ENCODE results near the gene SPAG17.

The SPAG17 gene

GRCh38 chr1:118185084-118185832 lies at the start of gene SPAG17:
Gene SPAG17, minus strand, starts transcription at chr1:118185228. Its CDS starts 71 bp downstream, at chr1:118185157.
- no peak for DNase-seq (ENCODE audit: low read depth in 2 of 2)

DNA sequence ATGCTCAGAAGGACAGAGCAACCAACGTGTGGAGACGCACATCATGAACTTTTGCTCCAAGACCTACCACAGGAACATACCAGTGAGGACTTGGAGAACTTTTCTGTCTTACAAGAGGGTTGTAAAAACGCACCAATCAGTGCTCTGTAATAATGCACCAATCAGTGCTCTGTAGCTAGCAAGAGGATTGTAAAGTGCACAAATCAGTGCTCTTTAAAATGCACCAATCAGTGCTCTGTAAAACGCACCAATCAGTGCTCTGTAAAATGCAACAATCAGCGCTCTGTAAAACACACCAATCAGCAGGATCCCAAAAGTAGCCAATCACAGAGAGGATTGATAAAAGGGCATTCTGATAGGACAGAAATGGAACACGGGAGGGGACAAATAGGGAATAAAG lies 40.4 kb upstream of the SPAG17 start:
- no peak for DNase-seq (ENCODE audit: low read depth in 2 of 2)

GRCh38 chr1:118223426-118223825 lies 38.4 kb upstream of the SPAG17 start:
- DNase-seq (ENCODE audit: low read depth in 2 of 2) = no peak

DNA sequence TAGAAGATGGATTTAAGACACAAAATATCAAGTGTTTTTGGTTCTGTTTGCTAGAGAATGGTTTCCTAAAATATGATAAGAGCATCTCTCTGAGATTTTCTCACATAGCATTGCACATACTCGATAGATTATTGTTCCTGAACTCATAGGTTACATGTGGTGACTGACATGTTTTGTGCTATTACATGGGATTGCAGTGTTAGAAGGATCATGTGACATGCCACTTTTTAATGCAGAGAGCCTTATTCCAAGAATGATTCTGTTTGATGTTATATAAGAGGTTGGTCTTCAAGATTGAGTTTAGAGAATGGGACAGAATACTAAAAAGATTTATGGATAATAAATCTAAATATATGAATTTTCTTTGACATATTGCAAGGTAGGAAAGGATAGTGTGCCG lies 34.4 kb upstream of the SPAG17 start:
- DNase-seq (ENCODE audit: low read depth in 2 of 2) = no peak

GRCh38 chr1:118217141-118217838 lies 32.3 kb upstream of the SPAG17 start:
- DNase-seq (ENCODE audit: low read depth in 2 of 2) = no peak

- no peak for DNase-seq (ENCODE audit: low read depth in 2 of 2)
These were observed 29.8 kb upstream of the SPAG17 start for GRCh38 chr1:118214866-118215265.

DNA sequence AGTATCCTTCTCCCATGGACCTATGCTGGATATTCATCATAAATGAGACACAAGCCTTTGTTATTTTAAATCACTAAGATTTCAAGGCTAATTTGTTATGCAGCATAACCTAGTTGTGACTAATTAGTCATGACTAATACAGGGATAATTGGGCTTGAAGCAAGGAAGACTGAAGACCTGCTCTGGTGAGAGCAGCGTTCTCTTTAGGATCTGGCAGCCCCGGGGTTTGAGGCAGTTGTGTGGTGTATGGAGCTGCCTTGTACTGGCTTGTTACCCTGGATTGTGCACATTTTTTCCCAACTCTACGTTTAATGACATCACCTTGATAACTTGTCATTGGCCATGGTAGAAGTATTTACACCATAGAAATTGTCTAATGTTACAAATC lies 25.7 kb upstream of the SPAG17 start:
- DNase-seq (ENCODE audit: low read depth in 2 of 2) = no peak

- no peak for DNase-seq (ENCODE audit: low read depth in 2 of 2)
These were observed 25.2 kb upstream of the SPAG17 start for GRCh38 chr1:118210051-118210722.

DNA sequence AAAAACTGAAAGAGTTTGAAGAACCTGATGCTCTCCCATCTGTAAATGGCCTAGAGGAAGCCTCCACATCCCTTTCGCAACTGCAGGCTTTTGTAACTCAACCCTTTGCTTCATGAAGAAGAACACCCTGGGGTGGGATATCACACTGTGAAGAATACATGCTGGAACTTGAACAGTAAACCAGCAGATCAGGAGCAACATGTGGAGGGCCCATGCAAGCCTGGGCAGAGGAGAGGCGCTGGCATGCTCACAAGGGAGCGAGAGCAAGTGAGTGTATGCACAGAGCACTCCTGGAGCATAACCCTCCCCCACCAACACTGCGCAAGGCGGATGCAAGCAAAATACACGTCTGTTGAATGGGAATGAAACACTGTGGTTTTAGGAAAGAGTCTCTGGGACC lies 24.6 kb upstream of the SPAG17 start:
- no peak for DNase-seq (ENCODE audit: low read depth in 2 of 2)

DNA sequence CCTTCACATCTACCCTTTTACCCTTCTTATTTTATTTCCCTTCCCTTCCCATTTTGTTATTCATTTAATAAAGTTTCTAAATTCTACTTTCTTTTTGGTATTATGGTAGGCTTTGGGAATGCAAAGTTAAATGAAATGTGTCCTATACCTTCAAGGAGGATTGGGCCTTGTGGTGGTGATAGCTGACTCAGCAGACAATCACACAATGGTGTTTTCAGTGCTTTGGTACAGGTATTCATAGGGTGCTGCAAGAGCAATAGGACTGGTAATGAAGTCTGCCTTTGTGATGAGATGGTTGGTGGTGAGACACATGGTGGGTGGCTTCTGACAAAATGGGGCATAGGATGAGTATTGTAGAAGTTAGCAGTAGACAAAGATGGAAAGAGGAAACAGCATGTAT lies 21.9 kb upstream of the SPAG17 start:
- DNase-seq (ENCODE audit: low read depth in 2 of 2) = no peak

DNA sequence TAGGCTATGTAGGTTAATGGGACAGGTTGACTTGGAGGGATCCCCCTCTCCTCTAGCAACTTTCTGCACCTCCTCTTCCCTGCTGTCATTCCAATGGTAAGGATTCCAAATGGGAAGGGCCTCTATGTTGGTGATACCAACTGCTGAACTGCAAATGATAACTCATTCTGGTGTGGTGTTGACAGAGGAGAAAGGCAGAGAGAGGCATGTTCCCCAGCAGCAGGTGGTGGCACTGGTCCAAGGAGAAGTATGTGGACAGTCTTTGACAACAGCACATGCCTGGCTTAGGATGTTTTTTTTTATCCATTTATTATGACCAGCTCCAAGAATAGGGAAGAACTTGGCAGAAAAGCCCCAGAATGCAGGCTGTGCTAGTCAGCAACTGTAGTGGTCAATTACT lies 19.6 kb upstream of the SPAG17 start:
- DNase-seq (ENCODE audit: low read depth in 2 of 2) = no peak

DNA sequence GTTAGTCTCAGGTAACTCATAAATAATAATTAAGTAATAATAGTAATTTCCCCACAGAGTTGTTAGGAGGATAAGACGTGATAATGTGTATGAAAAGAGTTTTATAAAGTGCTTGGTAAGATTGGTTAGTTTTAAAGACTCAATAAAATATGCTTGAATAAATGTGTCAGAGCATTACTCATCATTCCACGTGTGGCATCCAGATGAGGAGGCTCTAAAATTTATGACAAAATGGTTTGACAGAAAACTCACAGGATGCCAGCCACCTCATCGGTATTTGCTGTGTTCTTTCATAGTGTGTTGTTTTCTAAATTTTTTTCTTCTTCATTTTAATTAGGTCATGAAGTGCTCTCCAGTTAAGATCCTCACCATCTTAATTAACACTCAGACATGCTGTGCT lies 19.1 kb upstream of the SPAG17 start:
- DNase-seq (ENCODE audit: low read depth in 2 of 2) = no peak

- no peak for DNase-seq (ENCODE audit: low read depth in 2 of 2)
These were observed 17.1 kb upstream of the SPAG17 start for GRCh38 chr1:118202076-118202608.

DNA sequence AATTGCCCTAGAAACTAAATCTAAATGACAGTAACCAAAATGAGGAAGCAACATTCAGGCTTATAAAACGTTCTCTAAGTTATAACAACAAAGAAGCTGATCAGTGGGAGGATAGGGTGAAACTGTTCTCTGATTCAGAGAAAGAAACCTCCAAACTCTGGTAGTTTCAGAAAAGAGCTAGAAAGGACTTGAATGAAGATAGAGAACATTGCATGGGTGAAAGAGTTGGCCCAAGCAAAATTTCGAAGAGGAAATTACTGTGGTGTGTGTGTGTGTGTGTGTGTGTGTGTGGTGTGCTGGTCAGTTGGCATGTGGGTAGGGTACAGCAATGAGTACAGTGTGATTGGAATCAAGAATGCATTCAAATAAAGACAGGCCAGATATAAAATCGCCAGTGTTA lies 16.5 kb upstream of the SPAG17 start:
- no peak for DNase-seq (ENCODE audit: low read depth in 2 of 2)

- DNase-seq (ENCODE audit: low read depth in 2 of 2) = no peak
These were observed 15.8 kb upstream of the SPAG17 start for GRCh38 chr1:118200836-118201235.

- no peak for DNase-seq (ENCODE audit: low read depth in 2 of 2)
These were observed 5.5 kb upstream of the SPAG17 start for GRCh38 chr1:118190561-118190960.

DNA sequence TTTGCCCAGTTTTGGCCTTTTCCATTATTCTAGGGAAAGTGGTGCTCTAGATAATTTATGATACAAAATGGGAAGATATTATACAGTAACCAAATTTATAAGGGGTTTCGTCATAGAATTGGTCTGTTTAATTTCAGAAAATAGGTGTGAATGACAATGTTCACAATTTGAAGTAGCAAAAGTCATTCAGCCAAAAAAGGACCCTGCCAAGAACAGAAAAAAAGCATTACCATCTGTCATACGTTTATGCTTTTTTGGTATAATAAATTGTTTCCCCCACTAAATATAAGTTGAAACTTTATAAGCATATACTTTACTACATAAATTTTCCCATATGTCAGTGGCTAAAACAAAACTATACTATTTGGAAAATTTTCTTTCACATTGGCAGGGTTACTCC lies 4.5 kb upstream of the SPAG17 start:
- no peak for DNase-seq (ENCODE audit: low read depth in 2 of 2)

GRCh38 chr1:118188411-118188810 lies 3.4 kb upstream of the SPAG17 start:
- no peak for DNase-seq (ENCODE audit: low read depth in 2 of 2)

GRCh38 chr1:118186026-118186425 lies 998 bp upstream of the SPAG17 start:
- DNase-seq (ENCODE audit: low read depth in 2 of 2) = no peak

DNA sequence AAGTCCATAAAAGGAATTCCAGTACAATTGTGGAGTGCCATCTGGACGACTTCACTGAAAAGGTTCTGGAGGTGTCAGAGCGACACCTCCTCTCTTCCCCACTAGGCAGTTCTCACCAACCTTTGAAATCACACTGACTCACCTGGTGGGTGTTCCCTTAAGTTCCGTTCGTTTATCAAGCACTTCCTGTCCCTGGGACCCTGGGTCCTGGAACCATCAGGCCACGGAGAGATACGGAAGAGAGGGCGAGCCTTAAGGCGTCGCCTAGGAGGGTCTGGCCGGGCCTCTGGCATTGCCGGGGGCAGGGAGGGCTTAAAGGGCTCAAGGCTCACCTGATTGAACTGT lies 317 bp downstream of the SPAG17 start:
- DNase-seq (ENCODE audit: low read depth in 2 of 2) = no peak

DNA sequence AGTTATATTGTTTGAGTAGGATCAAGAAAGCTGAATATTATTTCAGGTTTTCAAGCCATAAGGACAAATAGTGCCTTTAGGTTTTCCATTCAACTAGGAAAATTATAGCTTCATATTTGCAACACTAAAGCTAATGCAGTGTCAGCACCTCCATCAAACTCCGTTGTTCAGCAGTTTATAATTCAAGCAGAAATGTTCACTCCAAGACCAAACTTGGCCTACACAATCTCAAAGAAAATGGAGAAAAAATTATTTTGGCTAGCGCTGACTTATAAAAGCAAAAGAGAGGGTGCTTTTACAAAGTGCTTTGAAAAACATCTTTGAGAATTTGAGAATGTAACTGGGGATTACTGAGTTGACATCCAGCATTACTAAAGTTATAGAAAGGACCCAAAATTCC lies 1.4 kb downstream of the SPAG17 start:
- DNase-seq (ENCODE audit: low read depth in 2 of 2) = no peak

DNA sequence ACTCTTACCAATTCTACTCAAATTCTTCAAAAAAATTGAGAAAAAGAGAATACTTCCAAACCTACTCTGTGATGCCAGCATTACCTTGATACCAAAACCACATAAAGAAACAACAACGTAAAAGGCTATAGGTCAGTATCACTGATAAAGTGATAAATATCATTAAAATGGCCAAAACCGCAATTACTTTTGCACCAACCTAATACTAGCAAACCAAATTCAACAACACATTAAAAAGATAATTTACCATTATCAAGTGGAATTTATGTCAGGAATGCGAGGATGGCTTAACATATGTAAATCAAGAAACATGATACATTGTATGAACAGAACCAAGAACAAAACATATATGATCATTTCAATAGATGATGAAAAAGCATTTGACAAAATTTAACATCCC lies 7.0 kb downstream of the SPAG17 start:
- DNase-seq (ENCODE audit: low read depth in 2 of 2) = no peak

DNA sequence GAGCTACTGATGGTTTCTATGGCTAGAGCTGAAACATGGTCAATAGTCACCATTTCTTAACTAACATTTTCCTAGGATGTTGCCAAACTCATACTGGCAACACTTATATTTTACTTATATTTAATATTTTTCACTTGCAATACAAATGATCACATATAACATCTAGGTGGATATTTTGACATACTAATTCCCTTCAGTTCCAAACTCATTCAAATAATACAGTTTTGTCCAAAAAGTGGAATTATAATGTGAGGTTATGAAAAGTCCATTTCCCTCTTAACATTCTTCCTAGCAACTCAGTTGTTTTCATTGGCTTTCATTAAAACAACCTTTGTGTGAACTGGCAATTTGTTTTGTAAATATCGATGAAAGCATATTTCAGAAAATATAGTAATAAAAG lies 16.0 kb downstream of the SPAG17 start:
- no peak for DNase-seq (ENCODE audit: low read depth in 2 of 2)
